Mucosa of descending colon (tissue), 3 donors: ENCODE results near the gene NLRP1. TPM values are rescaled to one million over a fixed set of nuclear protein-coding genes. Genes with fewer than 3 reads are reported as not detected.

Experiments used
- ATAC-seq: fragments of 200-7000 bp; cut with Tn5 transposase; one replicate; pipeline ENCODE4 v1.9.1; 2020; ENCODE audit warnings: mild to moderate bottlenecking, moderate library complexity
- DNase-seq, 3 donors: peaks; one replicate each; pipeline ENCODE4 v3.0.0-alpha.2; 2020
- H3K36me3 ChIP-seq: fragments of 200-600 bp; one replicate; pipeline ENCODE4 v1.8.0; 2021; ENCODE audit warnings: low read depth, mild to moderate bottlenecking
- H3K4me1 ChIP-seq: fragments of 200-600 bp; one replicate; pipeline ENCODE4 v1.8.0; 2021; ENCODE audit warnings: low read depth, mild to moderate bottlenecking
- H3K4me3 ChIP-seq: fragments of 200-600 bp; one replicate; pipeline ENCODE4 v1.8.0; 2021; ENCODE audit warnings: mild to moderate bottlenecking
- H3K9me3 ChIP-seq: fragments of 200-600 bp; one replicate; pipeline ENCODE4 v1.8.0; 2021; ENCODE audit warnings: mild to moderate bottlenecking
- CTCF ChIP-seq: fragments of 200-600 bp; IDR thresholded peaks from one replicate; pipeline ENCODE4 v1.8.0; 2022; ENCODE audit warnings: antibody characterized with exemption, mild to moderate bottlenecking
- intact Hi-C, 2 donors: fragments of 100-400 bp; cut with DNase I in 1 of 2; cut with micrococcal nuclease in 1 of 2; formaldehyde crosslinking; loops; one replicate each; pipeline versions ENCODE4 v1.11.0 to v1.11.1; 2022; cut with DNase I, micrococcal nuclease
- total RNA-seq, 3 donors: library from RNA; stranded (reverse); fragmentation: NEBNext Ultra II Directional in 2 of 3; extraction: Animal tissue kit (Norgen Biotek cat#: 25700) in 2 of 3; gene quantifications; one replicate each; pipeline versions ENCODE4 v1.2.1 to v1.2.4, GENCODE V29; 2021 to 2023
- donor health status: DM: no; HTN: no; CAD: no; lungs with moderate emphysema.
- donor health status: DM: no; HTN: no; CAD: no.
- donor health status: DM: no; HTN: yes; CAD: no.

The NLRP1 gene
- total RNA-seq, 3 donors from 2014 or later = 4.6 to 13.9 (median 8.0) TPM

- Histone ChIP-seq H3K4me1 (peaks cover 7% of the 10 kb centered on the region), H3K9me3 (no peaks in the 10 kb centered on the region), H3K36me3 (no peaks in the 10 kb centered on the region), H3K4me3 (no peak overlapping the region)
- DNase-seq (no peak), ATAC-seq (no peak)
- TF ChIP-seq CTCF = no peak
- intact Hi-C loops = loop anchor here in 1 of 2 donors (5.0 kb wide), 1 partner anchor 834 kb away; no protein-coding TSS in a partner anchor
These were observed 4.3 kb upstream of the NLRP1 start for GRCh38 chr17:5588584-5588983.

- no peak overlapping the region for H3K4me3 ChIP-seq
- no peaks in the 10 kb centered on the region for H3K36me3 ChIP-seq
- peak; percentile 46 for ATAC-seq
- peak in 1 of 3 donors; percentile 55 for DNase-seq
- no peaks in the 10 kb centered on the region for H3K9me3 ChIP-seq
- TF ChIP-seq CTCF = peak; percentile 67
- H3K4me1 ChIP-seq = peaks cover 7% of the 10 kb centered on the region
- intact Hi-C loops = loop anchor here in 1 of 2 donors (5.0 kb wide), 1 partner anchor 835 kb away; no protein-coding TSS in a partner anchor
These were observed 3.2 kb upstream of the NLRP1 start for GRCh38 chr17:5587438-5588032.

DNA sequence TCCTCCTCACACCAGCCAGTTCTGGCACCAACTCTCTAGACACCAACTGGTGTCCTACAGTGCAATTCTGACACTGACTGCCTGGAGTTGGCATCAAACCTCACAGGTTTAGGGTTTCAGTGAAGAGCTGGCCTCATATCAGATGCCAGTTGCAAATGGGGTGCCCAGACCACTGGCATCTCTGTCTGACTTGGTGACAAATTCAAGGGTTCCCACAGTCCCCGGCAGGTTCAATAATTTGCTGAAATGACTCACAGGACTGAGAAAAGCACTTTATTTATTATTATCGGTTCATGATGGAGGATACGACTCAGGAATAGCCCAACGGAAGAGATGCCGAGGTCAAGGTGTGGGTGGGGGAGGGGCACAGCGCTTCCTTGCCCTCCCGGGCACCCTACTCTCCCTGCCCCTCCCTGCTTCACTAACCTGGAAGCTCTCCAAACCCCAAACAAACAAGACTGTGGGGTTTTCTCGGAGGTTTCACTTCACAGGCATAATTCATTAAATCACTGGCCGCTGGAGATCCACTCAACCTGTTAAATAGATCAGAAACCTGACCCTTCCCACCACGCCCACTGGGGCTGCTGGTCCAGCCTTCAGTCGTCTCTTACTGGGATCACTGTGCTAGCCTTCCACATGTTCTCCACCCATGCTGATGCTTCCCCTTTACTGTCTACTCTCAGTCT is 1.7 kb upstream of the NLRP1 start:
- DNase-seq (no peak), ATAC-seq (no peak)
- TF ChIP-seq CTCF = no peak
- intact Hi-C loops = loop anchor here in 1 of 2 donors (5.0 kb wide), 1 partner anchor 836 kb away; no protein-coding TSS in a partner anchor
- H3K36me3 ChIP-seq = no peaks in the 10 kb centered on the region
- H3K9me3 ChIP-seq = no peaks in the 10 kb centered on the region
- peaks cover 7% of the 10 kb centered on the region for H3K4me1 ChIP-seq
- H3K4me3 ChIP-seq = no peak overlapping the region

DNA sequence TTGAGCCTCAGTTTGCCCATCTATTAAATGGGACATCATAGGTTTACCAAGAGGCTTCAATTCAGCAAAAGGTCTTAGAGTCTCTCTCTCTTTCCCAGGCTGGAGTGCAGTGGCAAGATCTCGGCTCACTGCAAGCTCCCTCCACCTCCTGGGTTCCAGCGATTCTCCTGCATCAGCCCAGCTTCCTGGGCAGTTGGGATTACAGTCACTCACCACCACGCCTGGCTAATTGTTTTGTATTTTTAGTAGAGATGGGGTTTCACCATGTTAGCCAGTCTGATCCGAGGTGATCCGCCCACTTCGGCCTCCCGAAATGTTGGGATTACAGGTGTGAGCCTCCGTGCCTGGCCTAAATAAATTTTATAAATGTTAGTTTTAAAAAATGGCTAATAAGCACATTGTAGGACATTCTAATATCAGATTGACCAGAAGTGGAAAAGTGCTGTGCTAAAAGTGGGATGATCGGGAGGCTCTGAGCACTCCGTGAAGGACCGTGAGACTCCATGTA is 1.0 kb upstream of the NLRP1 start:
- Histone ChIP-seq H3K9me3 (no peaks in the 10 kb centered on the region), H3K36me3 (no peaks in the 10 kb centered on the region), H3K4me3 (no peak overlapping the region), H3K4me1 (peaks cover 7% of the 10 kb centered on the region)
- ATAC-seq (no peak), DNase-seq (no peak)
- TF ChIP-seq CTCF = no peak
- intact Hi-C loops = loop anchor here in 1 of 2 donors (5.0 kb wide), 1 partner anchor 837 kb away; no protein-coding TSS in a partner anchor

DNA sequence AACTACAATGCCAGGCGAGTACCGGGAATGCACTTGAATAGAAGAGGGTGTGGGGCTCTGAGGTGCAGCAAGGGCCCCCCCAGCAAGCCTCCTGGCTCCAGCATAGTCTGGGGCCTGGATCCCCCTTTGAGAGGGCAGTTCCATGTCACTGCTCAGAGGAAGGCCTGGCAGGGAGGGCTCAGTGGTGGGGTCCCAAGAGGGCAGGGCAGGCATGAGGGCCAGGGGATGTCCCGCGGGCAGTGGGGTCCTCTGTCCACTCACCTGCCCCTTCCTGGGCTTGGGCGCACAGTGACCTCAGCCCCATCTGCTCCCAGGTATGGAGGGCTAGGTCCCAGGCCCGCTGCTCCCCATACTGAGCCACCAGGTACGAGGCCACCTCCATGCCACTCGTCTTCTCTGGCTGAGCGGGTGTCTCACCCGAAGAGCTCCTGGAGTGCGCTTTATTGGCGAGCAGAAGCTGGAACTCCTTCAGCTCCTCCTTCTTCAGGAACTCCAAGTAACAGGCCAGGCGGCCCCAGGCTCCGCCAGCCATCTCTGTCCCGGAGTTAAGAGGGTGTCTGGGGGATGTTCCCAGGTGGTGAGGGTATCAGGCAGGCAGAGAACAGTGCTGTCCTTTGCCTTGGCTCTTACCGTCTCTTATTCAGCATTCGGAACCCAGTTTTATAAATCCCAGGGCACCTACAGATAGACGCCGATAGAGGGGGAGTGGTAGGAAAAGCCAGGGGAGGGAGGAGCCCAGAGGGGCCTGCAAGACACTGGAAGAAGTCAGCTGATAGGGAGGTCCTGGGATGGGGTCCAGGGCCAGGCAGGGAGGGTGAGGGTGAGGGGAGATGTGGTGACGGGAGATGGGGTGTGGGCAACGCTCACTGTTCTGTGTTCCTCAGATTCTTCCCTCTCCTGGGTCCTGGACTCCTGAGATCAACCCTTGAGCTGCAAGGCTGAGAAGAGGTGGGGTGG is 605 bp downstream of the NLRP1 start:
- Histone ChIP-seq H3K4me1 (peaks cover 7% of the 10 kb centered on the region), H3K36me3 (no peaks in the 10 kb centered on the region), H3K4me3 (no peak overlapping the region), H3K9me3 (no peaks in the 10 kb centered on the region)
- ATAC-seq (peak; percentile 14), DNase-seq (no peak)
- TF ChIP-seq CTCF = no peak
- intact Hi-C loops = no loop called here
